HepG2 (cell line): ENCODE results near the gene FAF1. TPM values are rescaled to one million over a fixed set of nuclear protein-coding genes. Genes with fewer than 3 reads are reported as not detected.

Experiments used
- ATAC-seq: fragments of 200-7000 bp; cut with Tn5 transposase; 3 replicates; pipeline ENCODE4 v1.9.1; 2020; ENCODE audit warnings: mild to moderate bottlenecking, moderate library complexity
- BruUV-seq: library from RNA; stranded (reverse); fragments of 400-500 nt; replicated peaks from 2 replicates; lab custom pipeline; 2021; lab: Mats Ljungman, UMichigan
- CTCF ChIA-PET: fragments of 300-600 bp; formaldehyde crosslinking; extraction: SDS; loops from one replicate; lab custom pipeline; 2021; ENCODE audit warnings: low total read pairs, inconsistent platforms, low intra/inter-chr PET ratio; lab: Yijun Ruan, JAX
- POLR2A ChIA-PET: fragments of 350-600 bp; sonication (Branson Sonifier 250); formaldehyde crosslinking; loops from one replicate; lab custom pipeline; 2020; ENCODE audit warnings: antibody characterized with exemption, inconsistent platforms; lab: Yijun Ruan, JAX
- DNase-seq: peaks from one replicate; pipeline ENCODE4 v3.0.0-alpha.2; 2015; ENCODE audit warnings: low spot score
- FAIRE-seq: peaks from 3 replicates; lab custom pipeline; 2011; peaks lifted over from hg19 to GRCh38; lab: Jason Lieb, UNC
- H2AFZ ChIP-seq: one replicate; pipeline ENCODE4 v1.6.1; 2011; ENCODE audit warnings: low read length, inconsistent platforms
- H3K27ac ChIP-seq: fragments of 300-600 bp; 3 replicates; pipeline ENCODE4 v1.8.0; 2011; ENCODE audit warnings: mixed run types, mild to moderate bottlenecking, mixed read lengths, low read length, inconsistent platforms; ENCODE audit not compliant: insufficient read depth; ENCODE audit errors: extremely low read length
- H3K27me3 ChIP-seq, 2 experiments: fragments of 200-600 bp in 1 of 2; 2 replicates in 1 of 2; 3 replicates in 1 of 2; pipeline versions ENCODE4 v1.6.0 to v1.8.0; 2011; ENCODE audit warnings: low read length in 2 of 2, mild to moderate bottlenecking in 2 of 2, moderate library complexity in 2 of 2, inconsistent platforms in 1 of 2; ENCODE audit not compliant: insufficient read depth in 2 of 2, control insufficient read depth in 1 of 2
- H3K36me3 ChIP-seq, 2 experiments: fragments of 200-600 bp in 1 of 2; replicated peaks in 1 of 2; 2 replicates in 1 of 2; 3 replicates in 1 of 2; pipeline versions ENCODE4 v1.5.1 to v1.8.0; 2011; ENCODE audit warnings: low read length in 2 of 2, inconsistent platforms in 1 of 2; ENCODE audit not compliant: insufficient read depth in 2 of 2, control insufficient read depth in 1 of 2
- H3K4me1 ChIP-seq: 2 replicates; pipeline ENCODE4 v1.5.1; 2012; ENCODE audit warnings: low read length, inconsistent platforms; ENCODE audit not compliant: insufficient read depth
- H3K4me2 ChIP-seq: 2 replicates; pipeline ENCODE4 v1.6.0; 2011; ENCODE audit warnings: low read depth, low read length, inconsistent platforms
- H3K4me3 ChIP-seq, 3 experiments: fragments of 200-600 bp in 1 of 3; sonication (generic), shearing (Covaris generic) in 1 of 3; replicated peaks in 1 of 3; 2 replicates each; pipeline ENCODE4 v1.5.1; 2011 to 2016; ENCODE audit warnings: low read length in 3 of 3, inconsistent platforms in 2 of 3, low read depth in 2 of 3, mild to moderate bottlenecking in 2 of 3, control low read depth in 1 of 3, mixed read lengths in 1 of 3; ENCODE audit not compliant: insufficient read depth in 1 of 3
- H3K79me2 ChIP-seq: one replicate; pipeline ENCODE4 v1.6.1; 2011; ENCODE audit warnings: low read length, inconsistent platforms; ENCODE audit not compliant: insufficient read depth
- H3K9ac ChIP-seq: 2 replicates; pipeline ENCODE4 v1.6.0; 2011; ENCODE audit warnings: mild to moderate bottlenecking, low read depth, low read length, inconsistent platforms; ENCODE audit not compliant: insufficient read depth
- H3K9me3 ChIP-seq: 2 replicates; pipeline ENCODE4 v1.5.1; 2012; ENCODE audit warnings: mild to moderate bottlenecking, low read length
- H4K20me1 ChIP-seq: 2 replicates; pipeline ENCODE4 v1.6.0; 2011; ENCODE audit warnings: inconsistent platforms, mild to moderate bottlenecking, low read length, moderate library complexity; ENCODE audit not compliant: insufficient read depth
- CEBPB ChIP-seq: IDR thresholded peaks from 2 replicates; pipeline ENCODE4 v1.6.1; 2011; ENCODE audit warnings: low read depth, low read length, improper control_type of control experiment, borderline replicate concordance
- PRPF4 ChIP-seq: fragments of 200-400 bp; formaldehyde crosslinking; IDR thresholded peaks from 2 replicates; pipeline ENCODE4 v1.6.1; 2016; ENCODE audit warnings: low read length, low read depth; ENCODE audit not compliant: poor library complexity, severe bottlenecking
- SOX13 ChIP-seq, 3 experiments: fragments of 450-650 bp in 1 of 3; sonication (generic) in 1 of 3; formaldehyde crosslinking in 1 of 3; IDR thresholded peaks in 2 of 3; conservative IDR thresholded peaks in 1 of 3; 2 replicates each; pipeline versions ENCODE4 v1.5.0 to v1.6.1; 2016 to 2020; ENCODE audit warnings: antibody characterized with exemption in 1 of 3, mild to moderate bottlenecking in 1 of 3, missing compliant biosample characterization in 1 of 3, missing genetic modification reagents in 1 of 3, moderate library complexity in 1 of 3
- SOX5 ChIP-seq: IDR thresholded peaks from 2 replicates; pipeline ENCODE4 v1.6.1; 2016; ENCODE audit warnings: borderline replicate concordance
- SOX6 ChIP-seq, 2 experiments: fragments of 450-650 bp in 1 of 2; sonication (generic) in 1 of 2; formaldehyde crosslinking in 1 of 2; IDR thresholded peaks; 2 replicates each; pipeline versions ENCODE4 v1.4.0 to v1.6.1; 2017 to 2020; ENCODE audit warnings: antibody characterized with exemption in 1 of 2, mild to moderate bottlenecking in 1 of 2, missing genetic modification reagents in 1 of 2
- TRIM24 ChIP-seq: sonication (generic); formaldehyde crosslinking; IDR thresholded peaks from 2 replicates; pipeline ENCODE4 v1.8.0; 2022; ENCODE audit warnings: mild to moderate bottlenecking, missing genetic modification reagents
- ZNF83 ChIP-seq: sonication (generic); formaldehyde crosslinking; IDR thresholded peaks from 2 replicates; pipeline ENCODE4 v1.4.0; 2020; ENCODE audit warnings: missing genetic modification reagents, mild to moderate bottlenecking, borderline replicate concordance
- WGBS: methylation state at CpG from one replicate; pipeline ENCODE4 v1.1.6; 2017; ENCODE audit warnings: low lambda C conversion rate; 5-methylcytosine and 5-hydroxymethylcytosine counted together
- in situ Hi-C: cut with HindIII; loops from 2 replicates; pipeline ENCODE4 v1.10.0; 2017; ENCODE audit warnings: low pct_unique_long_range_greater_than_20kb; ENCODE audit not compliant: extremely low pct_ligation_motif_present
- intact Hi-C: fragments of 100-400 bp; cut with micrococcal nuclease; formaldehyde crosslinking; loops from one replicate; pipeline ENCODE4 v1.10.0; 2022; ENCODE audit not compliant: unreplicated experiment
- polyA plus RNA-seq, 8 experiments: library from polyadenylated mRNA; depleted of rRNA in 3 of 8; stranded (reverse) in 7 of 8; unstranded in 1 of 8; fragments of >200 nt; fragmentation: Illumina TruSeq in 4 of 8; extraction: Trizol in 4 of 8; gene quantifications; 2 replicates each; pipeline versions ENCODE4 v1.2.1 to v1.2.3, GENCODE V29; 2011 to 2016; ENCODE audit warnings: low read depth in 4 of 8, missing spikeins in 1 of 8, mixed read lengths in 1 of 8; ENCODE audit not compliant: insufficient read depth in 1 of 8
- total RNA-seq, 5 experiments: library from RNA; depleted of rRNA; stranded (reverse); fragments of >200 nt; fragmentation: Illumina TruSeq; extraction: Trizol; gene quantifications; 2 replicates each; pipeline ENCODE4 v1.2.3, GENCODE V29; 2016; ENCODE audit warnings: low read depth in 1 of 5
- TF ChIP-seq, protein P1 (sequence below): IDR thresholded peaks from 2 replicates; pipeline ENCODE4 v1.6.1; 2016; ENCODE audit warnings: low read depth, control low read depth

FAF1 gene
- total and polyA plus RNA-seq, 2 of the 13 experiments (the other 11 are each of a cell fraction or from before 2014, with no cell fraction given): 19.4 to 63.3 TPM

- WGBS: 83% methylated on average over 2 of the region's 2 CpGs
- H3K79me2 ChIP-seq: no peaks in the 10 kb centered on the region
- H3K9ac ChIP-seq: no peak overlapping the region
- H3K9me3 ChIP-seq: no peaks in the 10 kb centered on the region
- POLR2A ChIA-PET: no interaction called here
- H3K4me2 ChIP-seq: no peak overlapping the region
- H3K4me1 ChIP-seq: peaks cover 12% of the 10 kb centered on the region
- H3K27ac ChIP-seq: no peak overlapping the region
- no peak overlapping the region for H3K4me3 ChIP-seq
- no peaks in the 10 kb centered on the region; a peak in 1 of 5 replicates for H3K27me3 ChIP-seq
- TF ChIP-seq CEBPB: peak; percentile 41; the same call in 1 of the 2 replicates
- TF ChIP-seq, protein P1, sequence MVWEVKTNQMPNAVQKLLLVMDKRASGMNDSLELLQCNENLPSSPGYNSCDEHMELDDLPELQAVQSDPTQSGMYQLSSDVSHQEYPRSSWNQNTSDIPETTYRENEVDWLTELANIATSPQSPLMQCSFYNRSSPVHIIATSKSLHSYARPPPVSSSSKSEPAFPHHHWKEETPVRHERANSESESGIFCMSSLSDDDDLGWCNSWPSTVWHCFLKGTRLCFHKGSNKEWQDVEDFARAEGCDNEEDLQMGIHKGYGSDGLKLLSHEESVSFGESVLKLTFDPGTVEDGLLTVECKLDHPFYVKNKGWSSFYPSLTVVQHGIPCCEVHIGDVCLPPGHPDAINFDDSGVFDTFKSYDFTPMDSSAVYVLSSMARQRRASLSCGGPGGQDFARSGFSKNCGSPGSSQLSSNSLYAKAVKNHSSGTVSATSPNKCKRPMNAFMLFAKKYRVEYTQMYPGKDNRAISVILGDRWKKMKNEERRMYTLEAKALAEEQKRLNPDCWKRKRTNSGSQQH (CRISPR knock-in tag): no peak
- no peak for TF ChIP-seq SOX6 (IDR thresholded peaks at IDR 0.05)
- peak; percentile 21; the same call in 1 of the 2 replicates for TF ChIP-seq SOX6 (CRISPR knock-in tag; IDR thresholded peaks at IDR 0.05)
- peak; percentile 48; the same call in 1 of the 2 replicates for TF ChIP-seq SOX5
- TF ChIP-seq ZNF83 (CRISPR knock-in tag): no peak
- TF ChIP-seq SOX13 (IDR thresholded peaks at IDR 0.05): 0 out of 2 replicates have a peak, but pooled peaks have one; percentile 27
- peak in 1 of 2 experiments; percentile 62; a peak in 2 of 4 replicates for TF ChIP-seq SOX13 (CRISPR knock-in tag; conservative IDR thresholded peaks at IDR 0.05 in 1 of 2, IDR thresholded peaks at IDR 0.05 in 1 of 2)
- TF ChIP-seq PRPF4: no peak
- no peak for TF ChIP-seq TRIM24
- CTCF ChIA-PET: no interaction called here
- intact Hi-C loops: no loop called here
- no TSS peak for BruUV-seq
- H3K36me3 ChIP-seq: peaks cover 0 to 5% of the 10 kb centered on the region in 2 experiments; a peak in 1 of 5 replicates
- FAIRE-seq (no peak), ATAC-seq (peak; percentile 62), DNase-seq (peak; percentile 50)
- in situ Hi-C loops: no loop called here
- no peak overlapping the region for H2AFZ ChIP-seq
- H4K20me1 ChIP-seq: no peaks in the 10 kb centered on the region
Measured at GRCh38 chr1:50658459-50659076, 301.5 kb downstream of the FAF1 start.
